Cardiac muscle cell (in vitro differentiated cells and primary cell): Measurements from ENCODE around the gene HELZ2. TPM values are rescaled to one million over a fixed set of nuclear protein-coding genes. Genes with fewer than 3 reads are reported as not detected.

Source experiments
- DNase-seq, 2 donors: peaks; one replicate each; pipeline versions ENCODE4 v3.0.0 to v3.0.0-alpha.2; 2010 to 2017; ENCODE audit warnings: low read depth in 1 of 2, low spot score in 1 of 2
- H3K27ac ChIP-seq: fragments of 200-600 bp; sonication (generic); 2 replicates; pipeline ENCODE4 v1.5.1; 2016
- H3K27me3 ChIP-seq: fragments of 200-600 bp; sonication (generic); 2 replicates; pipeline ENCODE4 v1.6.0; 2016; ENCODE audit warnings: control low read depth
- H3K36me3 ChIP-seq: fragments of 200-600 bp; sonication (generic); 2 replicates; pipeline ENCODE4 v1.5.1; 2016; ENCODE audit warnings: control low read depth
- H3K4me1 ChIP-seq: fragments of 200-600 bp; sonication (generic); 2 replicates; pipeline ENCODE4 v1.8.1; 2017; ENCODE audit warnings: low read depth, mild to moderate bottlenecking, mixed run types
- H3K4me3 ChIP-seq: fragments of 200-600 bp; sonication (generic); 2 replicates; pipeline ENCODE4 v1.5.1; 2016; ENCODE audit warnings: mild to moderate bottlenecking
- H3K9me3 ChIP-seq: fragments of 200-600 bp; sonication (generic); 2 replicates; pipeline ENCODE4 v1.5.1; 2017; ENCODE audit warnings: low read depth, mild to moderate bottlenecking, control low read depth
- polyA plus RNA-seq: library from polyadenylated mRNA; unstranded; fragments of >200 nt; fragmentation: Nextera tagmentation; extraction: Ambion mirVana; gene quantifications from 2 replicates; pipeline ENCODE4 v1.2.1, GENCODE V29; 2016
- total RNA-seq: library from RNA; depleted of rRNA; stranded (reverse); fragments of >200 nt; gene quantifications from 2 replicates; pipeline ENCODE4 v1.2.3, GENCODE V29; 2016
- TF ChIP-seq, protein P1 (sequence below): IDR thresholded peaks from 2 replicates; pipeline ENCODE4 v1.5.1; 2012; ENCODE audit warnings: low read depth, mild to moderate bottlenecking, low read length

HELZ2 gene
- total and polyA plus RNA-seq, 2 experiments from 2014 or later: 1.7 to 14.3 TPM

DNA sequence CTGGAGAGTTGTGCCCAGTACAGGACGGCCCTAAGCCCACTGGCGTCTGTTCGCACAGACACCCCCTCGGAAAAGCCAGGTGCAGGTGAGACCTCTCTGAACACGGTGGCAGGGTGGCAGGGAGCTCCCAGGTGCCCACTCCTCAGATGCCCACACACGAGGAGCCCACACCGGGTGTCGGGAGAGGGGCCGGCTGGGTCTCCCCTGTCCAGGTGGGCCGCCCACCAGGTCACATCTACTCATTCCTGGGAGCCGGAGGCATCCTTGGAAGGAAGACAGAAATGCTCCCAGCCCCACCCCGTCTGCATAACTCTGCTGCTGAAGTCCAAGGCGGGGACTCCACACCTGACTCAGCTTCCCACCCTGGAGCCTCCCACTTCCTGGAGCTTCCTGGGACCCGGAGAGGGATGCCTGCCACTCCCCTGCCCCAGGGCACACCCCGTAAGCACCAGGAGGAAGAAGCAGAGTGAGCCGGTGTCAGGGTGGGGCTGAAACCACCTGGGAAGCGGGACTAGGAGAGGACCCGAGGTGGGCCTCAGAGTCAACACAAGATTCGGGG is 29.0 kb downstream of the HELZ2 start:
- no peaks in the 10 kb centered on the region for H3K36me3 ChIP-seq
- H3K27me3 ChIP-seq: no peaks in the 10 kb centered on the region
- H3K9me3 ChIP-seq: no peaks in the 10 kb centered on the region
- H3K4me3 ChIP-seq: no peak overlapping the region
- DNase-seq: no peak
- TF ChIP-seq, protein P1, sequence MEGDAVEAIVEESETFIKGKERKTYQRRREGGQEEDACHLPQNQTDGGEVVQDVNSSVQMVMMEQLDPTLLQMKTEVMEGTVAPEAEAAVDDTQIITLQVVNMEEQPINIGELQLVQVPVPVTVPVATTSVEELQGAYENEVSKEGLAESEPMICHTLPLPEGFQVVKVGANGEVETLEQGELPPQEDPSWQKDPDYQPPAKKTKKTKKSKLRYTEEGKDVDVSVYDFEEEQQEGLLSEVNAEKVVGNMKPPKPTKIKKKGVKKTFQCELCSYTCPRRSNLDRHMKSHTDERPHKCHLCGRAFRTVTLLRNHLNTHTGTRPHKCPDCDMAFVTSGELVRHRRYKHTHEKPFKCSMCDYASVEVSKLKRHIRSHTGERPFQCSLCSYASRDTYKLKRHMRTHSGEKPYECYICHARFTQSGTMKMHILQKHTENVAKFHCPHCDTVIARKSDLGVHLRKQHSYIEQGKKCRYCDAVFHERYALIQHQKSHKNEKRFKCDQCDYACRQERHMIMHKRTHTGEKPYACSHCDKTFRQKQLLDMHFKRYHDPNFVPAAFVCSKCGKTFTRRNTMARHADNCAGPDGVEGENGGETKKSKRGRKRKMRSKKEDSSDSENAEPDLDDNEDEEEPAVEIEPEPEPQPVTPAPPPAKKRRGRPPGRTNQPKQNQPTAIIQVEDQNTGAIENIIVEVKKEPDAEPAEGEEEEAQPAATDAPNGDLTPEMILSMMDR: no peak
- no peak overlapping the region for H3K27ac ChIP-seq
- H3K4me1 ChIP-seq: no peaks in the 10 kb centered on the region

- Histone ChIP-seq H3K4me1 (no peaks in the 10 kb centered on the region), H3K27ac (no peak overlapping the region), H3K9me3 (no peaks in the 10 kb centered on the region), H3K27me3 (no peaks in the 10 kb centered on the region), H3K36me3 (no peaks in the 10 kb centered on the region), H3K4me3 (no peak overlapping the region)
- TF ChIP-seq, protein P1: no peak
- DNase-seq: no peak
Observed at GRCh38 chr20:63544241-63544957, 29.6 kb downstream of the HELZ2 start.

DNA sequence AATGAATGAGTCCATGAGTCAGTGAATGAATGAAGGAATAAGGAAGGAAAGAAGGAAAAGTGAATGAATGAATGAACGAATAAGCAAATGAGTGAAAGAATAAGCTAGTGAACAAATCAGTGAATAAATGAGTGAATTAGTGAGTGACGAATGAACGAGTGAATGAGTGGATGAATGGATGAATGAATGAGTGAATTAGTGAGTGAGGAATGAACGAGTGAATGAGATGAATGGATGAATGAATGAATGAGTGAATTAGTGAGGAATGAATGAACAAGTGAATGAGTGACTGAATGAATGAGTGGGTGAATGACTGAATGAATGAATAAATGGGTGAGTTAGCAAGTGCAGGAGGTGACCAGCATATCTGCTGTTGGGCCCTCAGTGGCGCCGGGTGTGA is 30.3 kb downstream of the HELZ2 start:
- TF ChIP-seq, protein P1: no peak
- Histone ChIP-seq H3K4me1 (no peaks in the 10 kb centered on the region), H3K27ac (no peak overlapping the region), H3K36me3 (no peaks in the 10 kb centered on the region), H3K27me3 (no peaks in the 10 kb centered on the region), H3K4me3 (no peak overlapping the region), H3K9me3 (no peaks in the 10 kb centered on the region)
- no peak for DNase-seq

GRCh38 chr20:63543131-63543530 is 30.9 kb downstream of the HELZ2 start:
- no peak overlapping the region for H3K27ac ChIP-seq
- H3K36me3 ChIP-seq: no peaks in the 10 kb centered on the region
- DNase-seq: no peak
- H3K4me1 ChIP-seq: no peaks in the 10 kb centered on the region
- H3K4me3 ChIP-seq: no peak overlapping the region
- no peaks in the 10 kb centered on the region for H3K9me3 ChIP-seq
- H3K27me3 ChIP-seq: no peaks in the 10 kb centered on the region
- TF ChIP-seq, protein P1: no peak

DNA sequence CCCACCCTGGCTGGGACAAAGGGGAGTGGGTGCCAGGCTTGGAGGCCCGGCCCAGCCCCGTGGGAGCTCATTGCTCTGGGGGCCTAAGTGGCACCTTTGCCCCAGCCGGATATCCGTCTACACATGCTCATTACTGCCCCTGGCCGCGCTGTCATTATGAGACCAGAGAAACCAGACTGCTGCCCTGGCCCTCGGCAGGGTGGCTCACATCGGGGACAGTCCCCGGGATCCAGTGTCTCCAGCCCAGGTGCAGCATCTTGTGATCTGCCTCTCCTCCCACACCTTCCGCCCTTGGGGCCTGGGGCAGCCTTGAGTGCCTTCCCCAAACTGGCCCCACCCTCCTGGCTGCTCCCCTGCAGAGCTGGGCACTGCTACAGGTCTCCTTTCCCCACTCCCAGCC is 31.3 kb downstream of the HELZ2 start:
- Histone ChIP-seq H3K9me3 (no peaks in the 10 kb centered on the region), H3K27ac (no peak overlapping the region), H3K36me3 (no peaks in the 10 kb centered on the region), H3K4me3 (no peak overlapping the region), H3K27me3 (no peaks in the 10 kb centered on the region), H3K4me1 (no peaks in the 10 kb centered on the region)
- DNase-seq: no peak
- TF ChIP-seq, protein P1: no peak
